ENCODE measurements around the gene BEST1.
"Not testable (repeated sequence)": the region's sequence is repeated elsewhere in the genome, so short reads cannot be mapped to it uniquely, and the experiment has no call there.

The BEST1 gene

GRCh38 chr11:61949169-61950034 is 749 bp upstream of the BEST1 start:
- no peak for DNase-seq

- DNase-seq = no peak
Observed at GRCh38 chr11:61951484-61952135, 1.5 kb downstream of the BEST1 start.

- no peak for DNase-seq
Observed at GRCh38 chr11:61952882-61953281, 2.7 kb downstream of the BEST1 start.

- not testable (repeated sequence) for DNase-seq
Observed at GRCh38 chr11:61953632-61954031, 3.5 kb downstream of the BEST1 start.

GRCh38 chr11:61954106-61954850 is 4.1 kb downstream of the BEST1 start:
- DNase-seq = no peak

- no peak for DNase-seq
Observed at GRCh38 chr11:61954851-61955421, 4.8 kb downstream of the BEST1 start.

GRCh38 chr11:61955422-61956135 is 5.4 kb downstream of the BEST1 start:
- DNase-seq = peak; percentile 54

- DNase-seq = no peak
Observed at GRCh38 chr11:61956191-61957020, 6.3 kb downstream of the BEST1 start.

- no peak for DNase-seq
Observed at GRCh38 chr11:61957021-61957770, 7.0 kb downstream of the BEST1 start.

GRCh38 chr11:61958590-61958989 is 8.4 kb downstream of the BEST1 start:
- DNase-seq = no peak

GRCh38 chr11:61959114-61959513 is 9.0 kb downstream of the BEST1 start:
- peak; percentile 17 for DNase-seq

- peak; percentile 17 for DNase-seq
Observed at GRCh38 chr11:61959678-61960077, 9.5 kb downstream of the BEST1 start.

GRCh38 chr11:61960532-61960931 is 10.4 kb downstream of the BEST1 start:
- DNase-seq = peak; percentile 12

GRCh38 chr11:61961570-61962212 is 11.5 kb downstream of the BEST1 start:
- DNase-seq = no peak

- peak; percentile 39 for DNase-seq
Observed at GRCh38 chr11:61962213-61963015, 12.3 kb downstream of the BEST1 start.

GRCh38 chr11:61963016-61963281 is 12.8 kb downstream of the BEST1 start:
- peak; percentile 61 for DNase-seq

GRCh38 chr11:61963282-61964057 is 13.3 kb downstream of the BEST1 start:
- peak; percentile 50 for DNase-seq

- DNase-seq = peak; percentile 48
Observed at GRCh38 chr11:61964058-61964665, 14.0 kb downstream of the BEST1 start.
